Esophagus squamous epithelium (tissue), 5 donors: ENCODE data around the gene TRPM6. TPM values are rescaled to one million over a fixed set of nuclear protein-coding genes. Genes with fewer than 3 reads are reported as not detected.
"Not testable (repeated sequence)": the region's sequence is repeated elsewhere in the genome, so short reads cannot be mapped to it uniquely, and the experiment has no call there.

ENCODE experiments used
- DNase-seq: peaks from one replicate; lab custom pipeline; 2025; lab: John Stamatoyannopoulos, UW
- H3K27ac ChIP-seq, 4 donors: fragments of 200-600 bp; sonication (generic); one replicate each; pipeline ENCODE4 v1.5.1; 2016 to 2019; ENCODE audit warnings: mild to moderate bottlenecking in 1 of 4
- H3K27me3 ChIP-seq, 4 donors: fragments of 200-600 bp; sonication (generic); 1 replicate in 3 of 4; 2 replicates in 1 of 4; pipeline versions ENCODE4 v1.5.1 to v1.6.0; 2017 to 2021; ENCODE audit warnings: antibody characterized with exemption in 1 of 4
- H3K36me3 ChIP-seq, 3 donors: fragments of 200-600 bp; sonication (generic); one replicate each; pipeline ENCODE4 v1.5.1; 2016 to 2019
- H3K4me1 ChIP-seq, 3 donors: fragments of 200-600 bp; sonication (generic); one replicate each; pipeline ENCODE4 v1.5.1; 2017 to 2019
- H3K4me3 ChIP-seq, 4 donors: fragments of 200-600 bp; sonication (generic); 1 replicate in 3 of 4; 2 replicates in 1 of 4; pipeline ENCODE4 v1.5.1; 2016 to 2019; ENCODE audit warnings: mild to moderate bottlenecking in 2 of 4, moderate library complexity in 1 of 4
- H3K9me3 ChIP-seq, 3 donors: fragments of 200-600 bp; sonication (generic); one replicate each; pipeline ENCODE4 v1.5.1; 2016 to 2019
- POLR2A ChIP-seq, 4 donors: fragments of 450-650 bp; IDR thresholded peaks; one replicate each; pipeline ENCODE4 v1.6.1; 2017; ENCODE audit warnings: antibody characterized with exemption in 4 of 4, mild to moderate bottlenecking in 4 of 4, moderate library complexity in 3 of 4
- WGBS, 2 donors: methylation state at CpG; one replicate each; pipeline ENCODE4 v1.1.5; 2018; 5-methylcytosine and 5-hydroxymethylcytosine counted together
- intact Hi-C: fragments of 100-400 bp; cut with DNase I; formaldehyde crosslinking; loops from one replicate; pipeline ENCODE4 v1.15.0; 2022
- total RNA-seq, 4 donors: library from RNA; depleted of rRNA; stranded (reverse); fragments of >200 nt; gene quantifications; one replicate each; pipeline ENCODE4 v1.1.0, GENCODE V29; 2016
- TF ChIP-seq, protein P1 (sequence below), 6 experiments: fragments of 450-650 bp in 4 of 6; fragments of 200-600 bp in 2 of 6; sonication (generic) in 2 of 6; IDR thresholded peaks; one replicate each; pipeline ENCODE4 v1.5.1; 2016 to 2019; ENCODE audit warnings: antibody characterized with exemption in 6 of 6, mild to moderate bottlenecking in 4 of 6, moderate library complexity in 4 of 6
- donor health status: DM: yes; HTN: yes; CAD: no.

The TRPM6 gene
- total RNA-seq, 4 donors from 2014 or later: 0.27 to 1.6 (median 1.2) TPM

DNA sequence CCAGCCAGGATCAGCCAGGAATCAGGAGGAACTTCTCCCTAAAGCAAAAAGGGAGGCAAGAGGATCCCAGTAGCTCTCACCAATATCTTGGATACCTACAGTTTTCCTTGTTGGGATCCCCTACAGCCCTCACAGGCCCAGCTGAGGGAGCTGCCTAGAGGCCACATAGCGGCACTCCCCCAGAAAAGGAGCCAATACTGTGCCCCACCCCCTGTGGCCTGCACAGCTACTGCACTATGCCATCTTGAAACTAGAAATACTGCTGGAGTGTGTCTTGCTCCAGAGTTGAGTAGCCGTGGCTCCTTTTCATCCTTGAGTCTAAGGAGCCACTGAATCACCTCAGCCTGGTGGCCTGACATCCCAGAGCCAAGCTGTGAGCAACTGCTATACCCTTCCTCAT is 22.3 kb upstream of the TRPM6 start:
- Histone ChIP-seq H3K9me3 (peaks cover 0 to 14% (median 0%) of the 10 kb centered on the region in 3 donors), H3K27ac (no peak overlapping the region), H3K4me3 (no peak overlapping the region), H3K36me3 (no peaks in the 10 kb centered on the region), H3K27me3 (peaks cover 0 to 14% (median 0%) of the 10 kb centered on the region in 4 donors), H3K4me1 (no peaks in the 10 kb centered on the region)
- WGBS, 2 donors: 75 to 100% methylated on average over 1 of the region's 2 CpGs
- intact Hi-C loops: no loop called here
- DNase-seq: no peak
- TF ChIP-seq POLR2A (IDR thresholded peaks at IDR 0.05): no peak
- TF ChIP-seq, protein P1, sequence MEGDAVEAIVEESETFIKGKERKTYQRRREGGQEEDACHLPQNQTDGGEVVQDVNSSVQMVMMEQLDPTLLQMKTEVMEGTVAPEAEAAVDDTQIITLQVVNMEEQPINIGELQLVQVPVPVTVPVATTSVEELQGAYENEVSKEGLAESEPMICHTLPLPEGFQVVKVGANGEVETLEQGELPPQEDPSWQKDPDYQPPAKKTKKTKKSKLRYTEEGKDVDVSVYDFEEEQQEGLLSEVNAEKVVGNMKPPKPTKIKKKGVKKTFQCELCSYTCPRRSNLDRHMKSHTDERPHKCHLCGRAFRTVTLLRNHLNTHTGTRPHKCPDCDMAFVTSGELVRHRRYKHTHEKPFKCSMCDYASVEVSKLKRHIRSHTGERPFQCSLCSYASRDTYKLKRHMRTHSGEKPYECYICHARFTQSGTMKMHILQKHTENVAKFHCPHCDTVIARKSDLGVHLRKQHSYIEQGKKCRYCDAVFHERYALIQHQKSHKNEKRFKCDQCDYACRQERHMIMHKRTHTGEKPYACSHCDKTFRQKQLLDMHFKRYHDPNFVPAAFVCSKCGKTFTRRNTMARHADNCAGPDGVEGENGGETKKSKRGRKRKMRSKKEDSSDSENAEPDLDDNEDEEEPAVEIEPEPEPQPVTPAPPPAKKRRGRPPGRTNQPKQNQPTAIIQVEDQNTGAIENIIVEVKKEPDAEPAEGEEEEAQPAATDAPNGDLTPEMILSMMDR (IDR thresholded peaks at IDR 0.05): no peak

DNA sequence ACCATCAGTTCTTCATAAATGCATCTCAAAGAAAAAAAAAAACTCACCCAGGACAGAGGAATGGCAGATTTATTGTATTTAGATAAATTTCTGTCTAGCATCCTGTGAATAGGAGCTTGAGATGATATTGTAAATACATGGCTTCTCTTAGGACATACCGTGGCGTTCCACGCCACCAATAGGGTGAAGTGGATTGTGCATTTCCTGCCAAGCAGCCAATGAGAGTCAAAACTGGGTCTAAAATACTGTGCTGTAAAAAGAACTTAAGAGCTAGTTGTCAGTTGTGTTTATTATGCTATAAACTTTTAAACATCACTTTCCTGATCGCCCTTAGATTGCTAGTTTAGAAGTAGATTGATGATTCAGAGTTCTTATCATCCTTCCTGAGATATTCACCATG is 20.9 kb upstream of the TRPM6 start:
- 75 to 80% methylated on average over 4 of the region's 4 CpGs for WGBS, 2 donors
- no peak for DNase-seq
- Histone ChIP-seq H3K27me3 (peaks cover 0 to 14% (median 0%) of the 10 kb centered on the region in 4 donors), H3K4me1 (no peaks in the 10 kb centered on the region), H3K9me3 (peaks cover 0 to 14% (median 0%) of the 10 kb centered on the region in 3 donors), H3K36me3 (no peaks in the 10 kb centered on the region), H3K4me3 (no peak overlapping the region), H3K27ac (no peak overlapping the region)
- TF ChIP-seq, protein P1 (IDR thresholded peaks at IDR 0.05): no peak
- TF ChIP-seq POLR2A (IDR thresholded peaks at IDR 0.05): no peak
- intact Hi-C loops: no loop called here

DNA sequence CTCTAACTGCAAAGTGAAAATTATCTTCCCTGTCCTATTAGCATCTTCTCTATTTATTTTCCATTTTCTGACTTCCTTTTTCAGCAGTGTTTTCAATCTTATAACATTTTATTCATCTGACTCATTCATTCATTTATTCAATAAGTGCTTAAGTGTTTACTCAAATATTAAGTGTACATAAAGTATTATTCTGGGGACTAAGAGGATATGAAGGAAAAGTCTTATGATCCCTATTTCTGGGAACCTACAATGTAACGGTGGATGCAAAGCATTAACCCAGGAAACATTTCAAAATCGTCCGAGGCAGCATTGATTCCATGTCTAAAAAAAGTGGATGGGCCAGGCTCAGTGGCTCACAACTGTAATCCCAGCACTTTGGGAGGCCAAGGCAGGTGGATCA is 19.4 kb upstream of the TRPM6 start:
- peaks cover 0 to 8% (median 0%) of the 10 kb centered on the region in 3 donors for H3K9me3 ChIP-seq
- TF ChIP-seq POLR2A (IDR thresholded peaks at IDR 0.05): no peak
- TF ChIP-seq, protein P1 (IDR thresholded peaks at IDR 0.05): no peak
- no peaks in the 10 kb centered on the region for H3K36me3 ChIP-seq
- H3K4me1 ChIP-seq: no peaks in the 10 kb centered on the region
- no peak for DNase-seq
- 50 to 63% methylated on average over 3 of the region's 3 CpGs for WGBS, 2 donors
- intact Hi-C loops: no loop called here
- H3K27ac ChIP-seq: no peak overlapping the region
- peaks cover 0 to 14% (median 0%) of the 10 kb centered on the region in 4 donors for H3K27me3 ChIP-seq
- H3K4me3 ChIP-seq: no peak overlapping the region

DNA sequence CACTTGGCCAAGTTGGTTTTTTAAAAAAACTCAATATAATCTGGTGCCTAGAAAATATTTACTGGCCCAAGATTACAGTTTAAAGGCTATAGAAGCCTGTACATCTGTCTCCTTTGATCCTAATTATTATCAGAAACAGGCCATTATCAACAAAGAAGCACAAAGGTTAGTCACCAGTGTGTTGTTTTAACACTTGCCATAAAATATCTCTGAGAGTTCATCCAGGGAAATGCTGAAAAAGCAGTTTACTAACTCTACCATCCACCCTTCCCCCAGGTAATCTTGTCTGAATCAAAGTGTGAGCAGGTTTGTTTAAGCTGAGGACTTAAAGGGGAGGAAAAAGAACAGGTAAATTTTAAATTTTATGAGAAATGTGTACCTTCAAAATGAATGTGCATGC is 13.3 kb upstream of the TRPM6 start:
- intact Hi-C loops: no loop called here
- Histone ChIP-seq H3K4me3 (no peak overlapping the region), H3K9me3 (no peaks in the 10 kb centered on the region), H3K4me1 (no peaks in the 10 kb centered on the region), H3K27me3 (peaks cover 0 to 8% (median 0%) of the 10 kb centered on the region in 4 donors), H3K27ac (no peak overlapping the region), H3K36me3 (no peaks in the 10 kb centered on the region)
- TF ChIP-seq, protein P1 (IDR thresholded peaks at IDR 0.05): no peak
- no peak for TF ChIP-seq POLR2A (IDR thresholded peaks at IDR 0.05)
- DNase-seq: no peak

DNA sequence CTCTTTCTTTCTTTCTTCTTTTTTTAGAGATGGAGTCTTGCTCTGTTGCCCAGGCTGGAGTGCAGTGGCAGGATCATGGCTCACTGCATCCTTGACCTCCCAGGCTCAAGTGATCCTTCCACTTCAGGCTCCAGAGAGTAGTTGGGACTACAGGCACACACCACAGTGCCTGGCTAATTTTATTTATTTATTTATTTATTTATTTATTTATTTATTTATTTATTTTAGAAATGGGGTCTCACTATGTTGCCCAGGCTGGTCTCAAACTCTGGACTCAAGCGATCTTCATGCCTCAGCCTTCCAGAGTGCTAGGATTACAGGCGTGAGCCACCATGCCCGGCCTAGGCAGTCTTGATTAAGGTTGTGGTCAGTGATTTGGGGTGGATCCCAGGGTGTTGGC is 728 bp upstream of the TRPM6 start:
- H3K9me3 ChIP-seq, H3K4me3 ChIP-seq, H3K36me3 ChIP-seq, DNase-seq, intact Hi-C loops, H3K27ac ChIP-seq: not testable (repeated sequence)
- Histone ChIP-seq H3K27me3 (peaks cover 0 to 18% (median 0%) of the 10 kb centered on the region in 4 donors), H3K4me1 (peaks cover 0 to 20% (median 4%) of the 10 kb centered on the region in 3 donors)
- 90% methylated on average over 3 of the region's 3 CpGs for WGBS, 2 donors

DNA sequence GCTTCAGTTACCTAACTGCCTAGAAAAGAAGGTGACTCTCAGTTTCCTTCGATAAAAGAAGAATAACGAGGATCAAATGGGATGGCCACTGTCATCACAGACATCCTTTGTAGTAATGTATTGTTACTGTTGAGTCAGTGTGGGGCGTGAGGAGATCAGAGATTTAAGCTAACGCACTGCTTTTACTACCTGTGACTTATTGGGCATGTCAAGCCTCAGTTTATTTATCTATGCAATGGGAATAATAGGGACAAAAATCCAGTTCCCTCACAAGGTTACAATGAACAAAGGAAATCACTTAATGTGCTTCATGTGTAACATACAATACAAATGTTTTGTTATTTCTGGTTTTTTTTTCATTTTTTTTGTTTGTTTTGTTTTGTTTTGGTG is 255 bp upstream of the TRPM6 start:
- Histone ChIP-seq H3K36me3 (no peaks in the 10 kb centered on the region), H3K4me3 (peak overlapping the region in 3 of 4 donors; percentile 51 to 85 (median 66)), H3K27ac (peak overlapping the region; percentile 69 to 88 (median 84)), H3K27me3 (peaks cover 0 to 18% (median 0%) of the 10 kb centered on the region in 4 donors), H3K4me1 (peaks cover 0 to 20% (median 4%) of the 10 kb centered on the region in 3 donors), H3K9me3 (no peaks in the 10 kb centered on the region)
- TF ChIP-seq, protein P1 (IDR thresholded peaks at IDR 0.05): no peak
- no peak for TF ChIP-seq POLR2A (IDR thresholded peaks at IDR 0.05)
- intact Hi-C loops: no loop called here
- no peak for DNase-seq
- WGBS, 2 donors: 40 to 41% methylated on average over 4 of the region's 4 CpGs
